Glutamatergic neuron (in vitro differentiated cells): ENCODE data around the gene GPR32. TPM values are rescaled to one million over a fixed set of nuclear protein-coding genes. Genes with fewer than 3 reads are reported as not detected.

ENCODE experiments used
- DNase-seq: peaks from one replicate; pipeline ENCODE4 v3.0.0; 2022
- H3K27ac Mint-ChIP-seq: one replicate; pipeline ENCODE4 v1.8.0; 2020; ENCODE audit warnings: mild to moderate bottlenecking, mixed read lengths, inconsistent platforms; ENCODE audit not compliant: unreplicated experiment
- H3K27me3 Mint-ChIP-seq: one replicate; pipeline ENCODE4 v1.8.0; 2020; ENCODE audit warnings: mild to moderate bottlenecking, moderate library complexity, mixed read lengths, inconsistent platforms; ENCODE audit not compliant: unreplicated experiment
- H3K36me3 Mint-ChIP-seq: one replicate; pipeline ENCODE4 v1.8.0; 2020; ENCODE audit warnings: mild to moderate bottlenecking, mixed read lengths, inconsistent platforms; ENCODE audit not compliant: unreplicated experiment
- H3K4me1 Mint-ChIP-seq: one replicate; pipeline ENCODE4 v1.8.0; 2020; ENCODE audit warnings: mild to moderate bottlenecking, low read depth, mixed read lengths, inconsistent platforms; ENCODE audit not compliant: unreplicated experiment
- H3K4me3 Mint-ChIP-seq: one replicate; pipeline ENCODE4 v1.8.0; 2020; ENCODE audit warnings: mild to moderate bottlenecking, mixed read lengths, inconsistent platforms; ENCODE audit not compliant: unreplicated experiment
- H3K9me3 Mint-ChIP-seq: one replicate; pipeline ENCODE4 v1.8.0; 2020; ENCODE audit warnings: mild to moderate bottlenecking, moderate library complexity, mixed read lengths, inconsistent platforms; ENCODE audit not compliant: unreplicated experiment
- total RNA-seq: library from RNA; stranded (reverse); fragmentation: NEBNext Ultra II Directional; extraction: Animal tissue kit (Norgen Biotek cat#: 25700); gene quantifications from one replicate; pipeline ENCODE4 v1.2.1, GENCODE V29; 2021; ENCODE audit not compliant: unreplicated experiment
- TF ChIP-seq, protein P1 (sequence below): fragments of 200-600 bp; sonication (generic); IDR thresholded peaks from one replicate; pipeline ENCODE4 v1.5.0; 2021; ENCODE audit not compliant: partially characterized antibody, unreplicated experiment

GPR32 gene
- total RNA-seq, 1 donor from 2014 or later, result not detected

DNA sequence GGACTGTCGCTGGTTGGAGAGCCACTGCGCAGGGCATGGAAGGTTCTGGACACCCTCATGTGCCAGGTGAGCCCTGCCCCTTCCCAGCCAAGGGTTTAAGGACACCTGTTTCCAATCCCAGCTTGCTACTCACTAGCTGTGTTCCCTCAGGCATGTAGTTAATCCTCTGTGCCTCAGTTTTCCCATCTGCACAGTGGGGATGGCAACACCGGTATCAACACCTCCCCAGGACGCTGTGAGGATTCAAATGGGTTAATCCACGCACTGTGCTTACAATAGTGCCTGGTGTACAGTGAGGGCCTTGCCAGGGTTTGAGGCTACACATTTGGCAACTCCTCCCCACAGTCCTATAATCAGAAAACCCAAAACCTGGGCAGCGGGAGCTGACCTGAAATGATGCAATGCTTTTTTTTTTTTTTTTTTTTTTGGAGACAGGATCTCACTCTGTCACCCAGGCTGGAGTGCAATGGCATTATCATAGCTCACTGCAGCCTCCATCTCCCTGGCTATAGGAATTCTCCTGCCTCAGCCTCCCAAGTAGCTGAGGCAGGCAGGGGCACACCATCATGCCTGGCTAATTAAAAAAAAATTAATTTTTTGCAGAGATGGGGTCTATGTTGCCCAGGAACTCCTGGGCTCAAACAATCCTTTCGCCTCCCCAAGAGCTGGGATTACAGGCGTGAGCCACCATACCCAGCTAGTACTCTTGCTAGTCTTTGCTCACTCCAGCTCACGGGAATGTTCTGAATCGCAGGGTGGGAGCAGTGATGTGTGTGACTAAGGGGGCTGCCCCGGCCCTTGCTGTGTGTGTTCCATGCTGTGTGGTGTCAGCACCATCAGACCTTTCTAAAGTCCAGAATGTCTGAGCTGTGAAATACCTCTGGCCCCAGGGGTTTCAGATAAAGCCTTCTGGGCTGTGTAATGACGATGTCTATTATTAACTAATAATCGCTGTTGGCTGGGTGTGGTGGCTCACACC, 22.3 kb downstream of the GPR32 start:
- DNase-seq, result no peak
- H3K9me3 Mint-ChIP-seq, result peaks cover 7% of the 10 kb centered on the region
- H3K4me1 Mint-ChIP-seq, result no peaks in the 10 kb centered on the region
- H3K36me3 Mint-ChIP-seq, result peaks cover 7% of the 10 kb centered on the region
- H3K27ac Mint-ChIP-seq, result no peak overlapping the region
- H3K4me3 Mint-ChIP-seq, result no peak overlapping the region
- peaks cover 3% of the 10 kb centered on the region for H3K27me3 Mint-ChIP-seq
- TF ChIP-seq, protein P1, sequence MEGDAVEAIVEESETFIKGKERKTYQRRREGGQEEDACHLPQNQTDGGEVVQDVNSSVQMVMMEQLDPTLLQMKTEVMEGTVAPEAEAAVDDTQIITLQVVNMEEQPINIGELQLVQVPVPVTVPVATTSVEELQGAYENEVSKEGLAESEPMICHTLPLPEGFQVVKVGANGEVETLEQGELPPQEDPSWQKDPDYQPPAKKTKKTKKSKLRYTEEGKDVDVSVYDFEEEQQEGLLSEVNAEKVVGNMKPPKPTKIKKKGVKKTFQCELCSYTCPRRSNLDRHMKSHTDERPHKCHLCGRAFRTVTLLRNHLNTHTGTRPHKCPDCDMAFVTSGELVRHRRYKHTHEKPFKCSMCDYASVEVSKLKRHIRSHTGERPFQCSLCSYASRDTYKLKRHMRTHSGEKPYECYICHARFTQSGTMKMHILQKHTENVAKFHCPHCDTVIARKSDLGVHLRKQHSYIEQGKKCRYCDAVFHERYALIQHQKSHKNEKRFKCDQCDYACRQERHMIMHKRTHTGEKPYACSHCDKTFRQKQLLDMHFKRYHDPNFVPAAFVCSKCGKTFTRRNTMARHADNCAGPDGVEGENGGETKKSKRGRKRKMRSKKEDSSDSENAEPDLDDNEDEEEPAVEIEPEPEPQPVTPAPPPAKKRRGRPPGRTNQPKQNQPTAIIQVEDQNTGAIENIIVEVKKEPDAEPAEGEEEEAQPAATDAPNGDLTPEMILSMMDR, result no peak

DNA sequence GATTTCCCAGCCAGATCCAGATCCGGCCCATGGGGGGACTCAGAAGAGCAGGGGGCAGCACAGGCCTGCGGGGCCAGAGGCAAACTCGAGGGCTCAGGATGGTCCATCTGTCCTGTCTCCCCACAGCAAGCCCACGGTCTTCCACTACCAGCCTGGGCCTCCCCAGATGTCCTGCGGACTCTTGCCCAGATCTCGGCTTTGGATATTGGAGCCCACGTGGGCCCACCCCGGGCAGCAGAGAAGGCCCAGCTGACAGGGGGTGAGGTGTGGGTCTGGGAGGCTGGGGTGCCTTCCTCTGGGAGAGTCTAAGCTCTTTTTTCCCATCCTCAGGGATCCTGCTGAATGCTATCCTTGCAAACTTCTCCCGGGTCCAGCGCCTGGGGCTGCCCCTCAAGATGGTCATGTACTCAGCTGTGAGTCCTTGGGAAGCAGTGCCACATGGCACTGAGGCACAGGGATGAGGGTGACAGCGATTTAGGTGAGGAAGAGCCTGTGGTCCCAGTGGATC, 23.3 kb downstream of the GPR32 start:
- Mint-ChIP-seq H3K4me3 (no peak overlapping the region), H3K9me3 (peaks cover 7% of the 10 kb centered on the region), H3K36me3 (peaks cover 7% of the 10 kb centered on the region), H3K27ac (no peak overlapping the region), H3K27me3 (peaks cover 3% of the 10 kb centered on the region), H3K4me1 (no peaks in the 10 kb centered on the region)
- TF ChIP-seq, protein P1, result no peak
- DNase-seq, result no peak

DNA sequence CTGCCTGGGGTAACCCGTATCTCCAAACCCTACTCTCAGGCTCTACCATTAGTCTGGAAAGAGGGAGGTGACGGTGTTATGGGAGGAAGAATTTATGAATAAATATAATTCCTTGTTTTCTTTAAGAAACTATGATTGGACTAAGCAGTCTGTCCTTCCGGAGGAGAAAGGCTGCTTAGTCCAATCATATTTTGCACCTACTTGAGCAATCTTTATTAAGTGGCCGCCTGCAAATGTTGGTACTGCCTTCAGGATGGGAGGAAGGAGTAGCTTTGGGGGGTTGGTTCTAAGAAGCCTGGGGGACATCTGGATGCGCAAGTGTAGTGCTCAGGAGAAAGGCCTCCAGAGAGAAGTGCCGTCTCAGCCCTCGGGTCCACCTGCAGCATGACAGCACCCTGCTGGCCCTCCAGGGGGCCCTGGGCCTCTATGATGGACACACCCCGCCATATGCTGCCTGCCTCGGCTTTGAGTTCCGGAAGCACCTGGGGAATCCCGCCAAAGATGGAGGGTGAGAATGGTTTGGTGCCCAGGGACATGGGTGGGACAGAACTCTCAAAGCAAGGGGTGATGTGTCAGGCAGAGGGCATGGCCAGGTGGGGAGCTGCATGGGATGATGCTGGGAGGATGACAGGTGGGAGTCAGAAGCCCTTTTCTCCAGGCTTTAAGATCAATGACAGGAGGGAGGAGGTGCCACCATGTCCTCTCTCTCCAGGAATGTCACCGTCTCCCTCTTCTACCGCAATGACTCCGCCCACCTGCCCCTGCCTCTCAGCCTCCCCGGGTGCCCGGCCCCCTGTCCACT, 24.0 kb downstream of the GPR32 start:
- Mint-ChIP-seq H3K27ac (no peak overlapping the region), H3K4me1 (no peaks in the 10 kb centered on the region), H3K4me3 (no peak overlapping the region), H3K36me3 (peaks cover 7% of the 10 kb centered on the region), H3K9me3 (peaks cover 7% of the 10 kb centered on the region), H3K27me3 (no peaks in the 10 kb centered on the region)
- TF ChIP-seq, protein P1, result no peak
- no peak for DNase-seq

DNA sequence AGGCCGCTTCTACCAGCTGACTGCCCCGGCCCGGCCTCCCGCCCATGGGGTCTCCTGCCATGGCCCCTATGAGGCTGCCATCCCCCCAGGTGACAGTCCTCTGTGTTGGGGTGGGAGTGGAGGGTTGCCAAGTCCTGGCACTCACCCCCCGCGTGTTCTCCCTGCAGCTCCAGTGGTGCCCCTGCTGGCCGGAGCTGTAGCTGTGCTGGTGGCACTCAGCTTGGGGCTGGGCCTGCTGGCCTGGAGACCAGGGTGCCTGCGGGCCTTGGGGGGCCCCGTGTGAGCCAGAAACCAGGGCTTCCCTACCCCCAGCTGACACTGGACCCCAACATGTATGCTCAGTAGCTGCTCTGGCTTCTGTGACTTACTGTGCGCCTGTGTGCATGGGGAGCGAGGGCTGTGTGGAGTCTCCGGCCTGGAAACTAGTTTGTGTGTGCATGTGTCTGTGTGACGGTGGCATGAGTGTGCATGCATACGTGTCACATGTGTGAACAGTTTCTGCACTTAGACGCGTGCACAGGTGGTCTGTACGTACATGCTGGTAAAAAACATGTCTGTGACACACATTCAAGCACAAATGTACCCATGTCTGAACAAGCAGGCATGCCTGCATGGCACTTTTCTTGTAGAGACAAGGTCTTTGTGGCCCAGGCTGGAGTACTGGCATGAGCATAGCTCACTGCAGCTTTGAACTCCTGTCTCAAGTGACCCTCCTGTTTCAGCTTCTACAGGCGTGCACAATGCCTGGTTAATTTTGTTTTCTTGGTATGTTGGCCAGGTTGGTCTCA, 24.8 kb downstream of the GPR32 start:
- no peak overlapping the region for H3K27ac Mint-ChIP-seq
- no peaks in the 10 kb centered on the region for H3K27me3 Mint-ChIP-seq
- peaks cover 7% of the 10 kb centered on the region for H3K36me3 Mint-ChIP-seq
- no peak for DNase-seq
- TF ChIP-seq, protein P1, result no peak
- H3K4me1 Mint-ChIP-seq, result no peaks in the 10 kb centered on the region
- H3K9me3 Mint-ChIP-seq, result peaks cover 7% of the 10 kb centered on the region
- no peak overlapping the region for H3K4me3 Mint-ChIP-seq
